ENCODE data around the gene ASXL1. TPM values are rescaled to one million over a fixed set of nuclear protein-coding genes. Genes with fewer than 3 reads are reported as not detected.

Gene ASXL1
- total RNA-seq, 1 donor from 2014 or later = 136 TPM

DNA sequence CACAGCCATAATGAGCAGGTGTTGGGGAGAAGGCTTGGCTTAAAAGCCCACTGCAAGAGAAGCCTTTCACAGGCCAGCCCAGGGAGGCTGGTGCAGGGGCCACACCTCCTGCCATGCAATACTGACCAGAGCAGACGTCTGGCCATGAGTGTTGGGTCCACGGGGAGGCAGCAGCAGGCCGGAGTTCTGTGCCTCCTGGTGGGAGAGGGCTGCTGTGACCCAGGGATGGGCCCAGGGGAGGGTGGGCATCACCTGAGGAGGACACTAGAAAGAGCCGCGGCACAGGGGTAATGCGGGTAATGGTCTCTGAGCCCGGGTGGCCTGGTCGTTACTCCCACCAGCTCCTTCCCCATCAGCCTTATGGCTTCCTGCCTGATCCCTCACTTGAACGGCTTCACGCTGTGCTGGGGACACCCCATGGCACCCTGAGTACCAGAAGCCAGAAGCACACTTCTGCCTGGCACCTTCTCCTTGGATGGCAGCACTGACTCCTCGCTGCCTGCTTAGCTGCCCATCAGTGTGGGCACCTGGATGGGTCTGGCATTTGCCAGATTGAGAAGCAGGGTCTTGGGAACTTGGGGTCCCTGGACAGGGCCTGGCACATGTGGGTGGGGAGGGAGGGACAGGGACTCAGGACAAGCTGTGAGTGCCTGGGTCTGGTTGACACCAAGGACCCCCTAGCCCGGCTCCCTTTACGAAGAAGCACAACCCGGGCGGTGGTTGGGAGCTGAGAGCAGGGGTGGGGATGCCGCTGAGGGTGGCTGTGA lies 108.8 kb downstream of the ASXL1 start:
- Mint-ChIP-seq H3K27ac (no peak overlapping the region), H3K4me3 (no peak overlapping the region), H3K36me3 (ENCODE audit: low read depth) (no peaks in the 10 kb centered on the region), H3K9me3 (no peaks in the 10 kb centered on the region), H3K4me1 (ENCODE audit: low read depth) (no peaks in the 10 kb centered on the region), H3K27me3 (ENCODE audit: insufficient read depth) (no peaks in the 10 kb centered on the region)
- no peak for DNase-seq (ENCODE audit: low spot score)
- intact Hi-C loops (cut with micrococcal nuclease) = no loop called here

DNA sequence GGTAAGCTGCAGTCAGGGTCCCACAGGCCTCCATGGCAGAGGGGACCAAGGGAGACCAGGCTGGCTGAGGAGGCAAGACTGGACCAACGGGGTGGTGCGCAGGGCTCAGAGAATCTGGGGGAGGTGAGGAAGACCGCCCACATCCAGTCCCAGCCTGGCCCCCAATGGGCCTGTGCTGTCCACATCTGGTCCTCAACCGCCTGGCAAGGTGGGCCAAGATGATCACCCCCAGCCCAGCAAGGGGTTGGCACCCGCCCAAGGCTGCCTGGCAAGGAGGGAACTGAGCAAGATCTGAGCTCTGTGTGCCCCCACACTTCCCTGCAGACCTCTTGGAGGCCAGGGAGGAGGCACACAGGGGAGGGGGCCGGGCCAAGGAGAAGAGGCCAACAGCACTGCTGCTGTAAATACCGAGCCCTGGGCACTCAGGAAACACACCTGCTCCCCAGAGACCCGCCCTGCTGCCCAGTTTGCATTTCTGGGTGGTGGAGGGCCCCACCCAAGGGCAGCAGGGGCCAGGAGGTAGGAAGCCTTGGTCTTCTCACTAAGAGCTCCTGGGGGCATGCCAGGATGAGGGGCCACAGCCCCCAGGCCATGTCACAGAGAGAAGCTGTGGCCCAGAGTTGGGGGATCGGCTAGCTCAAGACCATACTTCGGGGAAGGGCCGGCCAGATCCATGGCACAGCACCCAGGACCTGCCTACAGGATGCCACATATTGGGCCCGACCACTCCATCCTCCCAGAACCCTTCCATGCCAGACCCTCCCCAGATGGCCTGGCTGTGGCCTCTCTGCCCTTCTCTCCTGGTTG lies 109.6 kb downstream of the ASXL1 start:
- DNase-seq (ENCODE audit: low spot score) = no peak
- no peak overlapping the region for H3K27ac Mint-ChIP-seq
- H3K4me1 Mint-ChIP-seq (ENCODE audit: low read depth) = no peaks in the 10 kb centered on the region
- H3K27me3 Mint-ChIP-seq (ENCODE audit: insufficient read depth) = no peaks in the 10 kb centered on the region
- no peak overlapping the region for H3K4me3 Mint-ChIP-seq
- H3K36me3 Mint-ChIP-seq (ENCODE audit: low read depth) = no peaks in the 10 kb centered on the region
- H3K9me3 Mint-ChIP-seq = no peaks in the 10 kb centered on the region
- intact Hi-C loops (cut with micrococcal nuclease) = no loop called here

DNA sequence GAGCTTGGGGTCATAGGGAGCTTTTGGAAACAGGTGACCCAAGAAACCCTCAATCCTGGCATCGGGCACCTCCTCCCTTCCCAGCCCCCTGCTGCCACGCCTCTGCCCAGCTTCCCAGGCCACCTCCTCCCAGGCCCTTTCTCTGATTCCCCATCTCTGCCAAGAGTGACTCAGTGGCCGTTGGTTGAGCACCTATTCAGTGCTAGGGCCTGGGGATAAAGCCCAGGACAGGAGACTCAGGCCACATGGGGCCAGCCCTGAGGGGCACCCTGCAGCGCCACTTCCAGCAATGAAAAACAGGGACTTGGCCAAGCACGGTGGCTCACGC lies 110.1 kb downstream of the ASXL1 start:
- Mint-ChIP-seq H3K36me3 (ENCODE audit: low read depth) (no peaks in the 10 kb centered on the region), H3K4me3 (no peak overlapping the region), H3K27me3 (ENCODE audit: insufficient read depth) (no peaks in the 10 kb centered on the region), H3K9me3 (no peaks in the 10 kb centered on the region), H3K4me1 (ENCODE audit: low read depth) (no peaks in the 10 kb centered on the region), H3K27ac (no peak overlapping the region)
- no peak for DNase-seq (ENCODE audit: low spot score)
- intact Hi-C loops (cut with micrococcal nuclease) = no loop called here

DNA sequence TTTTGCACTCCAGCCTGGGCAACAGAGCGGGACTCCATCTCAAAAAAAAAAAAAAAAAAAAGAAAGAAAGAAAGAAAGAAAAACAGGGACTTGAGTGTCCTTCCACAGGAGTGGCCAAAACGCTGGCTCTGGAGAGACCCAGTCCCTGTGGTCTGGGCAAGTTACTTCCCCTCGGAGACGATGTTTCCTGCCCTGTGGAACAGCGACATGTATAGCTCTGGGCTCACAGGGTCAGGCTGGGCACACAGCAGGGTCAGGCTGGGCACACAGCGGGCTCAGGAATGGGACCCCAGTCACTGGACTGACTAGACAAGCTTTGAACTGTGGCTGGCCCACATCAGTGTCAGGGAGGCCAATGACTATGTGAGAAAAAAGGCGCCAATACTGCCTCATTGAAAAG lies 110.7 kb downstream of the ASXL1 start:
- Mint-ChIP-seq H3K4me1 (ENCODE audit: low read depth) (no peaks in the 10 kb centered on the region), H3K27ac (no peak overlapping the region), H3K9me3 (no peaks in the 10 kb centered on the region), H3K36me3 (ENCODE audit: low read depth) (no peaks in the 10 kb centered on the region), H3K27me3 (ENCODE audit: insufficient read depth) (no peaks in the 10 kb centered on the region), H3K4me3 (no peak overlapping the region)
- intact Hi-C loops (cut with micrococcal nuclease) = no loop called here
- DNase-seq (ENCODE audit: low spot score) = no peak

DNA sequence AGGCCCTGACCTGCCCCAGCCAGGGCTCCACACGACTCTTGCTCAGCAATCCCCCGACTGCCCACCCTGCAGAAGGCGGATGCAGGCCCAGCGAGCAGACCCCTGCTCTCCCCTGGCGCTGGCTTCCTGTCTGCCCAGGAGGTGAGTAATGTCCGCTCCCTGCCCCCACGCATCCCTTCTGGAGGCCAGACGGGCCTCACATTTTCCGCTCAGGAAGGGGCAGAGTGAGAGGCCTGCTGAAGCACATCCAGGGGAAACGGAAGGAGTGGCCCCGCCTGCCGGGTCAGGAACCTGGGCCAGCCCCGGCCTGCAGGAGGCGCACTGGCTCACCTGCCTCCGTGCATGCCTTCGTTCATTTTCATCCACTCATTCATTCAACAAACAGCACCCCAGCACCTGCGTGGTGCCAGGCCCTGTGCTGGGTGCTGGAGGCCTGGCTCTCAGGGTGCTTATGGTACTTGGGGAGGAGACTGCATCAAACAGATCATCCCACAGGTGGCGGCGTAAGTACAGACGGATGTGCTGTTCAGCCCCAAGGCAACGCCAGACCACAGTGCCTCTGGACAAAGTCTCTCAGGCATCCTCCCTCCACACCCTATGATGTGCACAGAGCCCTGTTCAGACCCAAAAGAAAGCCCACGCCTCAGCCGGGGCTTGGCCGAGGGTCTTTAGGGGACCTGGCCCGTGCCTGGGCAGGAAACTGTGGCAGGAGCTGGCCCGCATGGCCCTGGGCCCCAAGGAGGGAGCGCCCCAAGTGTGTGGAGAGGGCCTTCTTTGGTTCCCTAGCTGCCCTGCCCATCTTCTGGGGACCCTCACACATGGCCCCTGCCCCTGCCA lies 112.1 kb downstream of the ASXL1 start:
- Mint-ChIP-seq H3K36me3 (ENCODE audit: low read depth) (no peaks in the 10 kb centered on the region), H3K4me3 (no peak overlapping the region), H3K4me1 (ENCODE audit: low read depth) (no peaks in the 10 kb centered on the region), H3K27me3 (ENCODE audit: insufficient read depth) (no peaks in the 10 kb centered on the region), H3K9me3 (no peaks in the 10 kb centered on the region), H3K27ac (no peak overlapping the region)
- intact Hi-C loops (cut with micrococcal nuclease) = no loop called here
- DNase-seq (ENCODE audit: low spot score) = no peak

DNA sequence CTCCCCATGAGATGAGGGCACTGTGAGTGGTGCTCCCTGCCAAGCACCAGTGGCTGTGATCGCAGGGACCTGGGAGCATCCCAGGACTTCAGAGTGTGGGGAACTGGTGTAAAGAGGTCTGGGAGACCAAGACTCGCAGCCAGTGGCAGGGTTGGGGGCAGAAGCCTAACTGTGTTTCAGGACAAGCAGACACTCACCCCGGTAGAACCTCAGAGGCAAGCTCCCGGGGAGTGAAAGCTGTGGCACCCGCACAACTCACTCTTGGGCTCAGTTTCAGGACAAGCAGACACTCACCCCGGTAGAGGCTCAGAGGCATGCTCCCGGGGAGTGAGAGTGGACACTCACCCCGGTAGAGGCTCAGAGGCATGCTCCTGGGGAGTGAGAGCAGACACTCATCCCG lies 112.8 kb downstream of the ASXL1 start:
- no peak overlapping the region for H3K4me3 Mint-ChIP-seq
- no peaks in the 10 kb centered on the region for H3K9me3 Mint-ChIP-seq
- H3K4me1 Mint-ChIP-seq (ENCODE audit: low read depth) = no peaks in the 10 kb centered on the region
- H3K36me3 Mint-ChIP-seq (ENCODE audit: low read depth) = peaks cover under 1% of the 10 kb centered on the region
- no peaks in the 10 kb centered on the region for H3K27me3 Mint-ChIP-seq (ENCODE audit: insufficient read depth)
- H3K27ac Mint-ChIP-seq = no peak overlapping the region
- intact Hi-C loops (cut with micrococcal nuclease) = no loop called here
- DNase-seq (ENCODE audit: low spot score) = no peak

DNA sequence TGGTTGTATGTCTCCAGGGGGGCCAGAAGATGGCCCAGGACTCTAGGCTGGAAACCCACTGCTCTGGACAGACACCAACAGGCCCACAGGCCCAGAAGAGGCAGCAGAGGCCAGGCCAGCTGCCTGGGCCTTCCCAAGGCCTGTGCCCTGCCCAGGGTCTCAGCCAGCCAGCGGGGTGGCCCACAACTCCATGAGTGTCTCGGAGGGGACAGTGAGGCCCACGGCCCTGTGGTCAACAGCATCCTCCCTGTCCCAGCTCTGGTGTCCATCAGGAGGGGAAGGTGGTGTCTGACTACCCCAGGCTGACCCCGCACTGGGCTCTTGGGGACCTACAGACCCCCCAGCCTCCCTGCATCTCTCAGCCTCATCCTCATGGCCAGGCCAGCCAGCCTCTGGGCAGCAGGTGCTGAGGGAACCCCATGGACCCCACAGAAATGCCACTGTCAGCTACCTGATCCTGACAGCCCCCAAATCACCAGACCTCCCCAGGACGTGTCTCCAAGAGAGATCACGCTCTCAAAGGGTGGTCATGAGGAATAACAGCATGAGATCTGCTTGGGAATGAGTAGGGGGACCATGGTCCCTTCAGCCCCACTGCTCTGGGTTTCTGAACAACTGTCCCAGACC lies 114.6 kb downstream of the ASXL1 start:
- peaks cover 5% of the 10 kb centered on the region for H3K4me1 Mint-ChIP-seq (ENCODE audit: low read depth)
- intact Hi-C loops (cut with micrococcal nuclease) = no loop called here
- peaks cover 2% of the 10 kb centered on the region for H3K36me3 Mint-ChIP-seq (ENCODE audit: low read depth)
- DNase-seq (ENCODE audit: low spot score) = no peak
- no peak overlapping the region for H3K27ac Mint-ChIP-seq
- no peak overlapping the region for H3K4me3 Mint-ChIP-seq
- H3K9me3 Mint-ChIP-seq = no peaks in the 10 kb centered on the region
- no peaks in the 10 kb centered on the region for H3K27me3 Mint-ChIP-seq (ENCODE audit: insufficient read depth)

DNA sequence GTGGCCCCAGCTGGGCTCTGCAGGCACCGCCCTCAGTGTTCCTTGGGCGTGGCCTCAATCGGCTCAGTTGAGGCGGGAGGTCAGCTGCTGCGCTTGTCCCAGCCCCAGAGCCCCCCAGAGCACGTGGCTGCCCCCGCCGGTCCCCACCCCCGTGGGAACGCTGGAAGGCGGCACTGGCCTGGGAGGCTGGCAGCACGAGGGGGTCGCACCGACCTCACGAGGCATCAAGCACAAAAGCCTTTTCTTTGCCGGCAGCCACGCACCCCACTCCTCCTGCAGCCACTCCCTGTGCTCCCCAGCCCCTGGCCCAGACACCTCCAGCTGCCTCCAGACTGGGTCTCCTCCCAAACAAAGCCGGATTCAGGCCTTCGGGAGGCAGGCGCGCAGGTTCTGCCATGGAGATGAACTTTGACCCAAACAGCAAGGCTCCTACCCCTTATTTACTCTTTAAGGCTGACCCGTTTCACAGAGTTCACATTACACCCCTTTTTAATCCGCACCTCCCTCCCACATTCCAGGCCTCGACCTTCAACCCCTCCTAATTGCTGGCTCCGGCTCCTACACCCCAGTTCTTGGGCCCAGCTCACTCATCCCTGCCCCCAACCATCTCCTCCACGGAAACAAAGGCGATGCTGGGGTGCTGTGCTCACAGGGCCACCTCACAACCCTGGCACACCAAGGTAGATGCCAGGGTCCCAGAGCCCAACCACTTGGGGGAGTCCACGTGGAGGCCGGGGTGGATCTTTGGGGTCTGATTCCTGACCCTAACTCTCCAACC lies 115.3 kb downstream of the ASXL1 start:
- no peak for DNase-seq (ENCODE audit: low spot score)
- Mint-ChIP-seq H3K27me3 (ENCODE audit: insufficient read depth) (peaks cover under 1% of the 10 kb centered on the region), H3K4me3 (no peak overlapping the region), H3K4me1 (ENCODE audit: low read depth) (peaks cover 5% of the 10 kb centered on the region), H3K36me3 (ENCODE audit: low read depth) (peaks cover 2% of the 10 kb centered on the region), H3K27ac (no peak overlapping the region), H3K9me3 (no peaks in the 10 kb centered on the region)
- intact Hi-C loops (cut with micrococcal nuclease) = no loop called here

DNA sequence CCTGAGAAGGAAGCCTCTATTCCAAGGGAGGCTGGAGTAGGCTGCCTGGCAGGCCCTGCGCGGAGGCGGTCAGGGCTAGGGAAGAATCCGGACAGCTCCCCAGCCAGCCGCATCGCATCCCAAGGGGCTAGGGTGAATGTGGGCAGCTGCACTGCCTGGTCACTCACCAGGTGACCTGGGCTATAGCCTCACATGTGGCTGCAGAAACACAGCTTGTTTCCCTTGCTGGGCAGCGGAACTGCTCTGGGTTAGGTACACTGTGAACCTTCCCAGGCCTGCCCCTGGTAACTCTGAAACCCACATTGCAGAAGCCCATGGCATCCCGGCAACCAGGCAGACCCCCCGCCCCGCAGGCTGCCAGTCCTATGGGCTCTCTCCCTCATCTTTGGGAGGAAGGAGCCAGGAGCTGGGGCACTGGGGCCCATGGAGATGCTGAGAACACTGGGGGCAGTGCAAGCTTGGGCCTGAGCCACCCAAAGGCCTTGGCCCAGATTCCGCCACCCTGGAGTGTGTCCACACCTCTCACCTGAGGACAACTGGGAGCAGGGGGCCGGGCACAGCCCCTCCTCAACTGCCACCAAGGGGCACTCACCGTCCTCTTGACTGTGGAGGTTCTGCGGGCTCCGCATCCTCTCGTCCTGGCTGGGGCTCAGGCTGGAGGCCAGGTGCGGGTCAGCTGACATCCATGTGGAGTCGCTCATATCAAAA lies 116.0 kb downstream of the ASXL1 start:
- Mint-ChIP-seq H3K4me1 (ENCODE audit: low read depth) (peaks cover 5% of the 10 kb centered on the region), H3K36me3 (ENCODE audit: low read depth) (peaks cover 2% of the 10 kb centered on the region), H3K4me3 (no peak overlapping the region), H3K9me3 (no peaks in the 10 kb centered on the region), H3K27me3 (ENCODE audit: insufficient read depth) (peaks cover 3% of the 10 kb centered on the region), H3K27ac (no peak overlapping the region)
- no peak for DNase-seq (ENCODE audit: low spot score)
- intact Hi-C loops (cut with micrococcal nuclease) = no loop called here

DNA sequence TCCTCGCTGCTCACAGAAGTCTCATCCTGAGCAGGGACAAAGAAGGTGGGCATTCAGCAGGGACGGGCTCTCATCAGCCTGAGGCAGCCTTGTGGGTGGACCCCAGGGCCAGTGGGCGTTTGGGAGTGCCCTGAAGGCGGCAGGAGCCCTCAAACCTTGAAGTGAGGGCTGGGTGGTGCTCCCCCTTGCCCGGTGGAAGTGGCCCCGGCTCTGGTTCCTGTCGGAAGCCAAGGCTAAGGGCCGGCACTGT lies 116.5 kb downstream of the ASXL1 start:
- H3K27ac Mint-ChIP-seq = no peak overlapping the region
- no peak overlapping the region for H3K4me3 Mint-ChIP-seq
- peaks cover 5% of the 10 kb centered on the region for H3K4me1 Mint-ChIP-seq (ENCODE audit: low read depth)
- intact Hi-C loops (cut with micrococcal nuclease) = no loop called here
- DNase-seq (ENCODE audit: low spot score) = no peak
- no peaks in the 10 kb centered on the region for H3K9me3 Mint-ChIP-seq
- peaks cover 2% of the 10 kb centered on the region for H3K36me3 Mint-ChIP-seq (ENCODE audit: low read depth)
- peaks cover 3% of the 10 kb centered on the region for H3K27me3 Mint-ChIP-seq (ENCODE audit: insufficient read depth)

DNA sequence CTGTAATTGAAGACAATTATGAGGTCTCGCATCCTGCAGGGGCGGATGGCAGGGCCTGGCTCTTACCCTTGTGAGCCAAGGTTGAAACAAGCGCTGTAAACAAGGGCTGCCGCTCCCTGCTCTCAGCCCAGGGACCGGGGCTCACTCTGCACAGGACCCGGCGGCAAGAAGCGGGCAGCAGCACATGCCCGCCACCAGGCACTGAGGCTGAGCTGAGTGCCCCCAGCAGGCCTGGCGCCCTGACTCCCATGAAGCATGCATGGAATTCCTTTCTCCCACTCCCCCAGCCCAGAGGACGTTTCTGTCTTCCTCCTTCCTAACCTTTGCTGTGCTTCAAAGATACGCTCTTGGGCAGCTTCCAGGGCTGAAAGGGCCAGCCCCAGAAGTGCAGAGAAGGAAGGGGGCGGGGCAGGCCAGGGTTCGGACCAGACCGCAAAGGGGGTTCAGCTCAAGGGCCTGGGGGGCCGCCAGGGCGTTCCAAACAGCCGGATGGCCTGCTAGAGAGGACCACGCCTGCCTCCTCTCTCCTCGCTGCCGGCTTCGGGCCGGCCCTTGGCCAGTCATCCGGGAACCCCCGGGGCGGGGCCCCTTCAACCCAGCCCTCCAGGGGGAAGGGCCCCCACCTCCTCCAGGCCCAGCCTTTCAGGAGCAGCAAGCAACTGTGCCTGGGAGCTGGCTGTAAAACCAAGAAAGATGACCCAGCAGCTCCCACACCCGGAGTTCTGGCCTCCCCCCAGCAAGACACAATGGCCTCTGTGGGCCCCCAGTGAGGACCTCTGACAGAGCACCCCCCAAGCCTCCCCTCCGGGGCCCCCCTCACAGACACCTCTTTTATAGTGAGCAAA lies 117.1 kb downstream of the ASXL1 start:
- Mint-ChIP-seq H3K36me3 (ENCODE audit: low read depth) (peaks cover 2% of the 10 kb centered on the region), H3K27ac (no peak overlapping the region), H3K9me3 (no peaks in the 10 kb centered on the region), H3K27me3 (ENCODE audit: insufficient read depth) (peaks cover 3% of the 10 kb centered on the region), H3K4me3 (no peak overlapping the region), H3K4me1 (ENCODE audit: low read depth) (peaks cover 5% of the 10 kb centered on the region)
- no peak for DNase-seq (ENCODE audit: low spot score)
- intact Hi-C loops (cut with micrococcal nuclease) = no loop called here

All from activated T-helper 1 cell treated with anti-CD3 and anti-CD28 coated beads, Interleukin-12 subunit alpha, Interleukin-12 subunit beta, Interleukin-2, Interleukin-4 antibody, amounts not matched to agents 30 ng/mL and 10 ng/mL and 1 ng/mL, durations not matched to agents 14 hours and 24 hours and 36 hours (primary cell).